Measurements from ENCODE around the gene PEAK3. TPM values are rescaled to one million over a fixed set of nuclear protein-coding genes. Genes with fewer than 3 reads are reported as not detected.

Gene PEAK3
- total and polyA plus RNA-seq, 5 experiments from 2014 or later, result 0.14 to 0.23 (median 0.15) TPM; not detected in 2

DNA sequence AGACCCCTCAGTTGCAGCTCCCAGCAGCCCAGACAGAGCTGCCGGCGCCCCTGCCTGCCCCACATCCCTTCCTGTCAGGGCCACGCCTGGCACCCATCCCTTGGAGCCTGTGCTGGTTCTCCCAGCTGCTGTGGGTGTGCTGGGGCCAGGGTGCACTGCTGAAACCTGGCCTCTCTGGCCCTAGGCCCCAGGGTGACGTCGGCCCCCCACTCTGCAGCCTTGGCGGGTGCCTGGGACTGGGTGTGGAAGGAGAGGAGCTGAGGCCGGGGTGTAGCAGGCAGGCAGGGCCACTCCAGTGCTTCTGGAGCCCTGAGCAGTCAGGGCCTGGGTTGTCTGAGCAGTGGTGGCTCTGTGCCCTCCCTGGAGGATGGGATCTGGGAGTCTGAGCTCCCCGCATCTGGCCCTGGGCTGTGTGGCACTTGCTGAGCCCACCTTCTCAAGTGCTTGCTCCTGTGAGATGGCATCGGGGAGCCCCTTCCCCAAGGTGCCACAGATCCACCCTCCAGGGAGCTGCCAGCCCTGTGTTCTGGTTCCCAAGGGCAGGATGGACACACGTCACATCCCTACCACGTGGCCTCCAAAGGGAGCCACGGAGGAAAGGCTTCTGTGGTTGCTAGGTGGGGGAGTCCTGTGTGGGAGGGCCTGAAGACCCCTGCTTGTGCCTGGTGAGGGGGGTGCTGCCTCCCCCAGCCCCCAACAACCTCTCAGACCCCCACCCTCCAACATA, 51.0 kb downstream of the PEAK3 start:
- no peaks in the 10 kb centered on the region for H3K9me3 Mint-ChIP-seq
- ATAC-seq, result no peak
- H3K27ac Mint-ChIP-seq, result no peak overlapping the region
- H3K27me3 Mint-ChIP-seq, result no peaks in the 10 kb centered on the region
- DNase-seq, result no peak
- peaks cover 0 to 17% (median 0%) of the 10 kb centered on the region in 3 donors for H3K36me3 Mint-ChIP-seq
- H3K4me1 Mint-ChIP-seq, result peaks cover 5 to 16% (median 16%) of the 10 kb centered on the region in 4 donors
- POLR2A ChIA-PET, result interaction anchor here (1.1 to 13.1 kb wide), 2 partner anchors 41 to 85 kb away, joined by 3 to 262 read pairs; no protein-coding TSS in a partner anchor
- no peak overlapping the region for H3K4me3 Mint-ChIP-seq

DNA sequence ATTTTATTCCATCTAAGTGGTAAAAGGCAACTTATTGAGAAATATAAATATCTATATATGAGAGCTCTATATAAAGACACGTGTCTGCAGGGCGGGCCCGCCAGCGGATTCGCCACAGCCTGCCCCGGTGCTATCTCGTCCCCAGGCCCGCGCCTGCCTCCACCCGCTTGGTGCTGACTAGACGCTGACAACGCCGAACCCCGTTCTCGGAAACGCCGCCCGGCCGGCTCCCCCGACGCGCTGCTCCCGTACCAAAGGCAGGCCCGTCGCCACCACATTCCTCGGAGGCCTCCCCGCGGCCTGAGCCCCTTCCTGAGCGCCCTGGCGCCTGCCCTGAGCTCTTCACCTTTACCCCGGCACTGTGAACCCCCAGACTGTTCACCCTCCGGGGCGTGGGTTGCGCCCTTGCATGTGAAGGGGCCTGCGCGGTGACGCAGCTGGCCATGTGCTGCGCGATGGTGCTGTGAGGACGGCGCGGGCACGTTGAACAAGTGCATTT, 51.9 kb downstream of the PEAK3 start:
- no peaks in the 10 kb centered on the region for H3K27me3 Mint-ChIP-seq
- ATAC-seq (no peak), DNase-seq (no peak)
- peaks cover 0 to 24% (median 0%) of the 10 kb centered on the region in 3 donors for H3K36me3 Mint-ChIP-seq
- H3K27ac Mint-ChIP-seq, result no peak overlapping the region
- no peak overlapping the region for H3K4me3 Mint-ChIP-seq
- H3K4me1 Mint-ChIP-seq, result peaks cover 3 to 12% (median 11%) of the 10 kb centered on the region in 4 donors
- POLR2A ChIA-PET, result interaction anchor here (1.2 to 13.1 kb wide), 2 partner anchors 19 to 42 kb away, joined by 3 to 262 read pairs; partner anchors contain the start of gene AMH
- H3K9me3 Mint-ChIP-seq, result no peaks in the 10 kb centered on the region

DNA sequence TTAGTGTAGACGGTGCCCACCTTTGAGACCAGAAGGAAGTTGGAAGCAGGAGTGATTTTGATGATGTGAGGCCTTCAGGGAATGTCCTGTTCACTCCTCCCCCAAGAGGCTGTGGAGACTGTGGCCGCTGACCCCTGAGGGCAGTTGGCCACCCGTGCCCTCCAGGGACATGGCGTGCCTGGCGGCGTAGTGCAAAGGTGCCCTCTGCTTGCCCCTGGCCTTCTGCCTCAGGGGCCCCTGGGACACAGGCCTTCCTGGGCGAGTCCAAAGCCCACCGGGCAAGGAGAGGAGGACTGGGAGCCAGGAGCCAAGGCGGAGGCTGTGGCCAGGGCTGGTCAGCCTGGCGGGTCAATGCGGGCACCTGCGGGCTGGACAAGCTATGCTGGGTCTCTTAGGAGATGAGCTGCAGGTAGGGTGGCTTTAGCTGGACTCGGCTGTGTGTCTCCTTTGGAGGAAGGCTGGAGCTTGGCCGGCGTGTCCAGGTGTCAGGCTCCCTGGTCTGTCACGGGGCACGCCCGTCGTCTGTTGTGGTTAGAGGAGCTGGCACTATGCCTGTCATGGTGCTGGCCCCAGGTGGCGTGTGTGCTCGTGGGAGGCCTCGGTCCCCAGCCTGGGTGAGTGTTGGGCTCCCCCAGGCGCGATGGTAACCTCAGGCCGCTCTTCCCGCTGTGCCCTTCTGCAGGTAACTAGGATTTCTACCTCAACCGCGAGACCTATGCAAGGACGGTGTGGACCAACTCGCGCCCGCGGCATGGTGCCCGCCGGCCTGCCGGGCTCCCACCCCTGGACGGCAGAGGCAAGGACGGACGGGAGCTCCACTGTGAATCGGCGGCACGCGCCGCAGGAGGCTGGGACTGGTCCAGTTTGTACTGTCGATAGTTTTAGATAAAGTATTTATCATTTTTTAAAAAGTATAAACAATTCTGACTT, 52.6 kb downstream of the PEAK3 start:
- H3K36me3 Mint-ChIP-seq, result peaks cover 0 to 31% (median 0%) of the 10 kb centered on the region in 3 donors
- ATAC-seq (no peak), DNase-seq (no peak)
- H3K4me3 Mint-ChIP-seq, result no peak overlapping the region
- peak overlapping the region in 2 of 10 donors; percentile 32 to 35 for H3K27ac Mint-ChIP-seq
- H3K9me3 Mint-ChIP-seq, result no peaks in the 10 kb centered on the region
- H3K27me3 Mint-ChIP-seq, result no peaks in the 10 kb centered on the region
- POLR2A ChIA-PET, result interaction anchor here (0.5 to 13.1 kb wide), 5 partner anchors 10 to 232 kb away, joined by 3 to 262 read pairs (median 3); partner anchors contain the start of gene AMH
- peaks cover 3 to 8% (median 6%) of the 10 kb centered on the region in 4 donors for H3K4me1 Mint-ChIP-seq

- H3K4me3 Mint-ChIP-seq, result no peak overlapping the region
- H3K36me3 Mint-ChIP-seq, result peaks cover 0 to 37% (median 0%) of the 10 kb centered on the region in 3 donors
- peaks cover 0 to 11% (median 4%) of the 10 kb centered on the region in 4 donors for H3K4me1 Mint-ChIP-seq
- DNase-seq (no peak), ATAC-seq (no peak)
- no peaks in the 10 kb centered on the region for H3K9me3 Mint-ChIP-seq
- no peaks in the 10 kb centered on the region for H3K27me3 Mint-ChIP-seq
- peak overlapping the region in 2 of 10 donors; percentile 32 to 35 for H3K27ac Mint-ChIP-seq
- POLR2A ChIA-PET, result interaction anchor here (0.5 to 1.6 kb wide), 2 partner anchors 9 to 81 kb away, joined by 3 to 4 read pairs; no protein-coding TSS in a partner anchor
Measured at GRCh38 chr19:2228157-2229030, 53.6 kb downstream of the PEAK3 start.

DNA sequence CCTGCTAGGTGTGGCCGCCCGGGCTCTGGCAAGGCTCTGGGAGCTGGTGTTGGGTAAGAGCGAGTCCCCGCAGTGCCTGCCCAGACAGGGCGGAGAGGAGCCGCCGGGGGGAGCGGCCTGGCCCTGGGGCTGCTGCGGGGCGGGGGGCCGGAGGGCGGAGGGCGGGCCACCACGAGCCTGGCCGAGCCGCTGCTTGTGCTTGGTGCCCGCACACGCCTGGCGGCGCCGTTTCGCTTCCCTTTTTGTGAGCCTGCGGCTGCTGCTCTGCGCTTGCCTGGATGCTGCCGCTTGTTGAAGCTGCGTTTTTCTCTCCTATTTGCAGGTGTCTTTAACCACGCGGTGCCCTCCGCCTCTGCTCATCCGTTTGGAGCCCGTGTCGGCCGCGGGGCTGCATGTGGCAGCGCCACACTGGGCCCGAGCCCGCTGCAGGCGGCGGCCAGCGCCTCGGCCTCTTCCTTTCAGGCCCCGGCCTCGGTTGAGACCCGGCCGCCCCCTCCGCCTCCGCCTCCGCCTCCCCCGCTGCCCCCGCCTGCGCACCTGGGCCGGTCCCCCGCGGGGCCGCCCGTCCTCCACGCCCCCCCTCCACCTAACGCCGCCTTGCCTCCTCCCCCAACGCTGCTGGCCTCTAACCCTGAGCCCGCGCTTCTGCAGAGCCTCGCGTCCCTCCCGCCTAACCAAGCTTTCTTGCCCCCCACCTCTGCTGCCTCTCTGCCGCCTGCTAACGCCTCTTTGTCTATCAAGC, 54.4 kb downstream of the PEAK3 start:
- no peak for DNase-seq
- no peaks in the 10 kb centered on the region for H3K27me3 Mint-ChIP-seq
- peaks cover 0 to 34% (median 0%) of the 10 kb centered on the region in 3 donors for H3K36me3 Mint-ChIP-seq
- ATAC-seq, result no peak
- peaks cover 0 to 11% (median 2%) of the 10 kb centered on the region in 4 donors for H3K4me1 Mint-ChIP-seq
- no peak overlapping the region for H3K27ac Mint-ChIP-seq
- POLR2A ChIA-PET, result interaction anchor here (1.6 kb wide), 1 partner anchor 8 kb away, joined by 4 read pairs; no protein-coding TSS in a partner anchor
- H3K9me3 Mint-ChIP-seq, result no peaks in the 10 kb centered on the region
- no peak overlapping the region for H3K4me3 Mint-ChIP-seq

DNA sequence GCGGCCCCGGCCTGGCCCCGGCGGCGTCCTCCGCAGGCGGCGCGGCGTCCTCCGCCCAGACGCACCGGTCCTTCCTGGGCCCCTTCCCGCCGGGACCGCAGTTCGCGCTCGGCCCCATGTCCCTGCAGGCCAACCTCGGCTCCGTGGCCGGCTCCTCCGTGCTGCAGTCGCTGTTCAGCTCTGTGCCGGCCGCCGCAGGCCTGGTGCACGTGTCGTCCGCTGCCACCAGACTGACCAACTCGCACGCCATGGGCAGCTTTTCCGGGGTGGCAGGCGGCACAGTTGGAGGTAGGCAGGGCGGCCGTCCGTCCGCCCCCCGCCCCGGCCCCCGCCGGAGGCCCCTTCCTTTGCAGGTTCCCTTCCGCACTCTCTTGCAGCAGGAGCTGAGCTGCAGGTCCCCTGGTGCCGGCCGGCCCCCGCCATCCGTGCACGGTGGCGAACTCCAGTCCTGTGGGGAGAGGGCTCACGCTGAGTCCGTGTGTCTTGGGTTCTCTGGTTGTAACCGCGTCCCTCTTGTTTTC, 55.1 kb downstream of the PEAK3 start:
- ATAC-seq, result no peak

DNA sequence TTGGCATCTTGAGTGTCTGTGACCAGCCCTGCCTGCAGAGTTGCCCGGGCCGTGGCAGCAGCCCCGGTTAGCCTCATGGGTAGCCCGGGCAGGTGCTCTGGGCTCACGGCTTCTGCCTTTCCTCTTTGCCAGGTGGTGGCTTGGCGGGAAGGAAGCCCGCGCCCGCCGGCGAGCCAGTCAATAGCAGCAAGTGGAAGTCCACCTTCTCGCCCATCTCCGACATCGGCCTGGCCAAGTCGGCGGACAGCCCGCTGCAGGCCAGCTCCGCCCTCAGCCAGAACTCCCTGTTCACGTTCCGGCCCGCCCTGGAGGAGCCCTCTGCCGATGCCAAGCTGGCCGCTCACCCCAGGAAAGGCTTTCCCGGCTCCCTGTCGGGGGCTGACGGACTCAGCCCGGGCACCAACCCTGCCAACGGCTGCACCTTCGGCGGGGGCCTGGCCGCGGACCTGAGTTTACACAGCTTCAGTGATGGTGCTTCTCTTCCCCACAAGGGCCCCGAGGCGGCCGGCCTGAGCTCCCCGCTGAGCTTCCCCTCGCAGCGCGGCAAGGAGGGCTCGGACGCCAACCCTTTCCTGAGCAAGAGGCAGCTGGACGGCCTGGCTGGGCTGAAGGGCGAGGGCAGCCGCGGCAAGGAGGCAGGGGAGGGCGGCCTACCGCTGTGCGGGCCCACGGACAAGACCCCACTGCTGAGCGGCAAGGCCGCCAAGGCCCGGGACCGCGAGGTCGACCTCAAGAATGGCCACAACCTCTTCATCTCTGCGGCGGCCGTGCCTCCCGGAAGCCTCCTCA, 55.7 kb downstream of the PEAK3 start:
- Mint-ChIP-seq H3K27me3 (no peaks in the 10 kb centered on the region), H3K9me3 (no peaks in the 10 kb centered on the region), H3K4me3 (no peak overlapping the region), H3K36me3 (peaks cover 0 to 36% (median 0%) of the 10 kb centered on the region in 3 donors), H3K4me1 (peaks cover 0 to 11% (median 2%) of the 10 kb centered on the region in 4 donors), H3K27ac (no peak overlapping the region)
- POLR2A ChIA-PET, result no interaction called here
- DNase-seq, result no peak
- ATAC-seq, result no peak

More for the DNA sequence above, 55.1 kb downstream of the PEAK3 start:
- POLR2A ChIA-PET, result no interaction called here
- H3K4me3 Mint-ChIP-seq, result no peak overlapping the region
- H3K27ac Mint-ChIP-seq, result no peak overlapping the region
- no peak for DNase-seq
- peaks cover 0 to 36% (median 0%) of the 10 kb centered on the region in 3 donors for H3K36me3 Mint-ChIP-seq
- H3K9me3 Mint-ChIP-seq, result no peaks in the 10 kb centered on the region
- no peaks in the 10 kb centered on the region for H3K27me3 Mint-ChIP-seq
- H3K4me1 Mint-ChIP-seq, result peaks cover 0 to 11% (median 2%) of the 10 kb centered on the region in 4 donors

DNA sequence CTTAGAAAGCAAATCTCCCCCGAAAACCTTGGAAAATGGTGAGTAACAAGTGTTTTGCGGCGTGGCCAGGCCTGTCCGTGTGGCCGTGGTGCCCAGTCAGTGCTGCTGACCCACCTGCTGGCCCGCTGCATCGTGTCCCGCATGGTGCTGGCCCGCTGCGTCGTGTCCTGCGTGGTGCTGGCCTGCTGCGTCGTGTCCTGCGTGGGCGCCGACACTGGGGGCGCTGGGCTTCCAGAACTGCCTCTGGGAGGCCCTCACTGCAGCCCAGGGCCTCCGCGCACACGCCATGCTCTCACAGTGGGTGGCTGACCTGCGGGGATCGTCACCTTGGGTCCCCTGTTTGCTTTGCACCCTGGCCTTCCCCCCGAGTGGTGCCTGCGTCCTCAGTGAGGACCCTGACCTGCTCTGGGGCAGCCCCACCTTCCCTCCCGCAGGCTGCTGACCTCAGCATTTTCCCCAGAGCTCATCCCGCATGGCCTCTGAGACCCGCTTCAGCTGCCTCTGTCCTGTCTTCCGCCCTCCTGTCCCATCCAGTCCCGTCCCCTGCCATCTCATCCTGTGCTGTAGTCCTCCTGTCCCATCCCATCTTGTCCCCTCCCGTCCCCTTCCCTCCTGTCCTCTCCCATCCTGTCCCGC, 56.4 kb downstream of the PEAK3 start:
- ATAC-seq (no peak), DNase-seq (no peak)
- Mint-ChIP-seq H3K27me3 (no peaks in the 10 kb centered on the region), H3K4me1 (peaks cover 0 to 11% (median 2%) of the 10 kb centered on the region in 4 donors), H3K9me3 (no peaks in the 10 kb centered on the region), H3K27ac (peak overlapping the region in 1 of 10 donors; percentile 25), H3K36me3 (peaks cover 0 to 39% (median 0%) of the 10 kb centered on the region in 3 donors), H3K4me3 (no peak overlapping the region)
- POLR2A ChIA-PET, result no interaction called here

GRCh38 chr19:2224754-2225349, 57.1 kb downstream of the PEAK3 start:
- DNase-seq (no peak), ATAC-seq (no peak)
- Mint-ChIP-seq H3K4me3 (no peak overlapping the region), H3K9me3 (no peaks in the 10 kb centered on the region), H3K36me3 (peaks cover 0 to 34% (median 2%) of the 10 kb centered on the region in 3 donors), H3K27me3 (no peaks in the 10 kb centered on the region), H3K27ac (peak overlapping the region in 5 of 10 donors; percentile 45 to 94 (median 86)), H3K4me1 (peaks cover 0 to 11% (median 2%) of the 10 kb centered on the region in 4 donors)
- POLR2A ChIA-PET, result no interaction called here

Measured in naive thymus-derived CD8-positive, alpha-beta T cell (primary cell).